ENCODE data around the gene MT1G. TPM values are rescaled to one million over a fixed set of nuclear protein-coding genes. Genes with fewer than 3 reads are reported as not detected.
A peak's percentile ranks its signal among the peaks of the same experiment; 100 is the strongest.

Gene MT1G
- total and polyA plus RNA-seq, 3 experiments from 2014 or later = 41.0 to 46.8 TPM; not detected in 1

GRCh38 chr16:56647641-56648431 lies 20.0 kb downstream of the MT1G start:
- Histone ChIP-seq H3K4me1 (ENCODE audit: insufficient read depth, low read length) (peaks cover 15% of the 10 kb centered on the region), H3K27ac (ENCODE audit: low read depth, low read length) (no peak overlapping the region), H3K4me3 (ENCODE audit: low read length) (no peak overlapping the region), H3K27me3 (ENCODE audit: insufficient read depth, low read length, poor library complexity, severe bottlenecking) (no peaks in the 10 kb centered on the region), H3K9me3 (ENCODE audit: low read length) (no peaks in the 10 kb centered on the region), H3K36me3 (ENCODE audit: insufficient read depth, low read length) (no peaks in the 10 kb centered on the region)
- Mint-ChIP-seq H3K27me3 (peaks cover 12 to 28% of the 10 kb centered on the region in 2 donors), H3K4me3 (no peak overlapping the region), H3K27ac (no peak overlapping the region), H3K9me3 (no peaks in the 10 kb centered on the region), H3K4me1 (peaks cover 14 to 18% (median 17%) of the 10 kb centered on the region in 3 donors), H3K36me3 (no peaks in the 10 kb centered on the region)
- ChIA-PET POLR2A (no interaction called here), CTCF (interaction anchor here (1.7 kb wide), 1 partner anchor 55 kb away, joined by 4 read pairs; no protein-coding TSS in a partner anchor)
- no peak for DNase-seq

- H3K36me3 Mint-ChIP-seq = no peaks in the 10 kb centered on the region
- Histone ChIP-seq H3K36me3 (ENCODE audit: insufficient read depth, low read length) (no peaks in the 10 kb centered on the region), H3K9me3 (ENCODE audit: low read length) (no peaks in the 10 kb centered on the region), H3K27me3 (ENCODE audit: insufficient read depth, low read length, poor library complexity, severe bottlenecking) (no peaks in the 10 kb centered on the region), H3K4me3 (ENCODE audit: low read length) (no peak overlapping the region), H3K4me1 (ENCODE audit: insufficient read depth, low read length) (peaks cover 16% of the 10 kb centered on the region), H3K27ac (ENCODE audit: low read depth, low read length) (no peak overlapping the region)
- no peak for DNase-seq
- peaks cover 18 to 28% (median 22%) of the 10 kb centered on the region in 3 donors for H3K4me1 Mint-ChIP-seq
- no peaks in the 10 kb centered on the region for H3K9me3 Mint-ChIP-seq
- no peak overlapping the region for H3K27ac Mint-ChIP-seq
- ChIA-PET CTCF (no interaction called here), POLR2A (no interaction called here)
- H3K27me3 Mint-ChIP-seq = peaks cover 9 to 17% of the 10 kb centered on the region in 2 donors
- H3K4me3 Mint-ChIP-seq = no peak overlapping the region
Observed at GRCh38 chr16:56645838-56646237, 22.0 kb downstream of the MT1G start.

GRCh38 chr16:56645311-56645710 lies 22.6 kb downstream of the MT1G start:
- CTCF ChIA-PET = no interaction called here

GRCh38 chr16:56643833-56644232 lies 24.0 kb downstream of the MT1G start:
- Histone ChIP-seq H3K27ac (ENCODE audit: low read depth, low read length) (peak overlapping the region; percentile 18), H3K4me3 (ENCODE audit: low read length) (peak overlapping the region; percentile 40), H3K27me3 (ENCODE audit: insufficient read depth, low read length, poor library complexity, severe bottlenecking) (peaks cover 11% of the 10 kb centered on the region), H3K4me1 (ENCODE audit: insufficient read depth, low read length) (peaks cover 16% of the 10 kb centered on the region), H3K36me3 (ENCODE audit: insufficient read depth, low read length) (no peaks in the 10 kb centered on the region), H3K9me3 (ENCODE audit: low read length) (no peaks in the 10 kb centered on the region)
- peaks cover 18 to 28% (median 22%) of the 10 kb centered on the region in 3 donors for H3K4me1 Mint-ChIP-seq
- ChIA-PET CTCF (interaction anchor here (0.8 to 2.5 kb wide), 24 partner anchors 9 to 288 kb away, joined by 3 to 18 read pairs (median 5); partner anchors contain the start of genes HERPUD1, MT1H and MT1X), POLR2A (interaction anchor here (0.9 to 1.6 kb wide), 7 partner anchors 13 to 125 kb away, joined by 3 to 5 read pairs (median 4); partner anchors contain the start of genes MT1E, MT1F and MT2A)
- no peaks in the 10 kb centered on the region for H3K36me3 Mint-ChIP-seq
- H3K9me3 Mint-ChIP-seq = no peaks in the 10 kb centered on the region
- DNase-seq = no peak
- H3K27ac Mint-ChIP-seq = peak overlapping the region; percentile 46 to 92 (median 82)
- peaks cover 18 to 26% of the 10 kb centered on the region in 2 donors for H3K27me3 Mint-ChIP-seq
- peak overlapping the region; percentile 75 to 89 (median 81) for H3K4me3 Mint-ChIP-seq

More at GRCh38 chr16:56645311-56645710, 22.6 kb downstream of the MT1G start:
- H3K4me3 ChIP-seq (ENCODE audit: low read length) = no peak overlapping the region
- no peak overlapping the region for H3K27ac Mint-ChIP-seq
- H3K36me3 Mint-ChIP-seq = no peaks in the 10 kb centered on the region
- H3K9me3 Mint-ChIP-seq = no peaks in the 10 kb centered on the region
- peaks cover 6 to 20% of the 10 kb centered on the region in 2 donors for H3K27me3 Mint-ChIP-seq
- H3K36me3 ChIP-seq (ENCODE audit: insufficient read depth, low read length) = no peaks in the 10 kb centered on the region
- H3K4me1 Mint-ChIP-seq = peaks cover 18 to 28% (median 22%) of the 10 kb centered on the region in 3 donors
- H3K27me3 ChIP-seq (ENCODE audit: insufficient read depth, low read length, poor library complexity, severe bottlenecking) = no peaks in the 10 kb centered on the region
- H3K9me3 ChIP-seq (ENCODE audit: low read length) = no peaks in the 10 kb centered on the region
- H3K4me3 Mint-ChIP-seq = no peak overlapping the region
- peaks cover 16% of the 10 kb centered on the region for H3K4me1 ChIP-seq (ENCODE audit: insufficient read depth, low read length)
- H3K27ac ChIP-seq (ENCODE audit: low read depth, low read length) = no peak overlapping the region
- POLR2A ChIA-PET = no interaction called here
- DNase-seq = no peak

- Histone ChIP-seq H3K27me3 (ENCODE audit: insufficient read depth, low read length, poor library complexity, severe bottlenecking) (peaks cover 17% of the 10 kb centered on the region), H3K4me3 (ENCODE audit: low read length) (peak overlapping the region; percentile 40), H3K36me3 (ENCODE audit: insufficient read depth, low read length) (no peaks in the 10 kb centered on the region), H3K27ac (ENCODE audit: low read depth, low read length) (no peak overlapping the region), H3K9me3 (ENCODE audit: low read length) (no peaks in the 10 kb centered on the region), H3K4me1 (ENCODE audit: insufficient read depth, low read length) (peaks cover 16% of the 10 kb centered on the region)
- peak; percentile 66 to 87 (median 74) for DNase-seq
- Mint-ChIP-seq H3K27me3 (peaks cover 22 to 30% of the 10 kb centered on the region in 2 donors), H3K4me1 (peaks cover 20 to 32% (median 26%) of the 10 kb centered on the region in 3 donors), H3K9me3 (no peaks in the 10 kb centered on the region), H3K27ac (peak overlapping the region in 7 of 8 donors; percentile 46 to 92 (median 85)), H3K36me3 (no peaks in the 10 kb centered on the region), H3K4me3 (peak overlapping the region; percentile 75 to 89 (median 81))
- ChIA-PET CTCF (interaction anchor here (0.8 to 2.5 kb wide), 26 partner anchors 9 to 288 kb away, joined by 3 to 18 read pairs (median 5); partner anchors contain the start of genes HERPUD1, MT1H and MT1X), POLR2A (interaction anchor here (0.7 to 1.6 kb wide), 8 partner anchors 9 to 124 kb away, joined by 3 to 5 read pairs (median 4); partner anchors contain the start of genes MT1E, MT1F and MT2A)
Observed at GRCh38 chr16:56643080-56643778, 24.6 kb downstream of the MT1G start.

- Histone ChIP-seq H3K4me1 (ENCODE audit: insufficient read depth, low read length) (peaks cover 21% of the 10 kb centered on the region), H3K36me3 (ENCODE audit: insufficient read depth, low read length) (no peaks in the 10 kb centered on the region), H3K27me3 (ENCODE audit: insufficient read depth, low read length, poor library complexity, severe bottlenecking) (peaks cover 33% of the 10 kb centered on the region), H3K4me3 (ENCODE audit: low read length) (no peak overlapping the region), H3K9me3 (ENCODE audit: low read length) (no peaks in the 10 kb centered on the region), H3K27ac (ENCODE audit: low read depth, low read length) (no peak overlapping the region)
- DNase-seq = no peak
- POLR2A ChIA-PET = no interaction called here
- Mint-ChIP-seq H3K36me3 (no peaks in the 10 kb centered on the region), H3K27ac (no peak overlapping the region), H3K9me3 (no peaks in the 10 kb centered on the region), H3K4me1 (peaks cover 25 to 45% (median 44%) of the 10 kb centered on the region in 3 donors), H3K4me3 (no peak overlapping the region), H3K27me3 (peaks cover 34 to 50% of the 10 kb centered on the region in 2 donors)
- CTCF ChIA-PET = no interaction called here
Observed at GRCh38 chr16:56641166-56641565, 26.7 kb downstream of the MT1G start.

GRCh38 chr16:56640076-56640475 lies 27.8 kb downstream of the MT1G start:
- Mint-ChIP-seq H3K36me3 (no peaks in the 10 kb centered on the region), H3K27me3 (peaks cover 40 to 58% of the 10 kb centered on the region in 2 donors), H3K9me3 (no peaks in the 10 kb centered on the region), H3K4me1 (peaks cover 31 to 53% (median 50%) of the 10 kb centered on the region in 3 donors), H3K4me3 (no peak overlapping the region), H3K27ac (no peak overlapping the region)
- peaks cover 30% of the 10 kb centered on the region for H3K4me1 ChIP-seq (ENCODE audit: insufficient read depth, low read length)
- H3K4me3 ChIP-seq (ENCODE audit: low read length) = no peak overlapping the region
- CTCF ChIA-PET = interaction anchor here (1.8 kb wide), 1 partner anchor 16 kb away, joined by 4 read pairs; no protein-coding TSS in a partner anchor
- peaks cover 42% of the 10 kb centered on the region for H3K27me3 ChIP-seq (ENCODE audit: insufficient read depth, low read length, poor library complexity, severe bottlenecking)
- no peak overlapping the region for H3K27ac ChIP-seq (ENCODE audit: low read depth, low read length)
- DNase-seq = no peak
- H3K36me3 ChIP-seq (ENCODE audit: insufficient read depth, low read length) = no peaks in the 10 kb centered on the region
- POLR2A ChIA-PET = no interaction called here
- H3K9me3 ChIP-seq (ENCODE audit: low read length) = no peaks in the 10 kb centered on the region
